PC-3 (cell line): Measurements from ENCODE around the gene MAG. TPM values are rescaled to one million over a fixed set of nuclear protein-coding genes. Genes with fewer than 3 reads are reported as not detected.

Experiments
- ATAC-seq: fragments of 200-7000 bp; cut with Tn5 transposase; 2 replicates; pipeline ENCODE4 v1.9.1; 2020; ENCODE audit warnings: mild to moderate bottlenecking, moderate library complexity
- BruUV-seq: library from RNA; stranded (reverse); fragments of 400-500 nt; replicated peaks from 2 replicates; lab custom pipeline; 2021; lab: Mats Ljungman, UMichigan
- CTCF ChIA-PET: fragments of 300-600 bp; sonication (Branson Sonifier 250); formaldehyde crosslinking; loops from one replicate; lab custom pipeline; 2022; ENCODE audit warnings: antibody characterized with exemption; lab: Charles Lee
- POLR2A ChIA-PET: fragments of 300-600 bp; sonication (Branson Sonifier 250); formaldehyde crosslinking; loops from one replicate; lab custom pipeline; 2022; ENCODE audit warnings: antibody characterized with exemption; ENCODE audit not compliant: unreplicated experiment; lab: Charles Lee
- DNase-seq: peaks from one replicate; pipeline ENCODE4 v3.0.0-alpha.2; 2015
- H2AFZ ChIP-seq: fragments of 300-600 bp; sonication (generic); 2 replicates; pipeline ENCODE4 v1.6.0; 2016; ENCODE audit warnings: antibody characterized with exemption, low read length
- H3F3A ChIP-seq: fragments of 300-600 bp; sonication (generic); one replicate; pipeline ENCODE4 v1.6.0; 2017; ENCODE audit warnings: antibody characterized with exemption, low read length, control low read depth, mild to moderate bottlenecking; ENCODE audit not compliant: unreplicated experiment
- H3K27ac ChIP-seq: fragments of 300-600 bp; sonication (generic); 2 replicates; pipeline ENCODE4 v1.5.1; 2016; ENCODE audit warnings: mild to moderate bottlenecking, low read length
- H3K27me3 ChIP-seq: fragments of 300-600 bp; sonication (generic); 2 replicates; pipeline ENCODE4 v1.6.1; 2016; ENCODE audit warnings: low read length, mixed read lengths
- H3K36me3 ChIP-seq: fragments of 300-600 bp; sonication (generic); 2 replicates; pipeline ENCODE4 v1.6.1; 2016; ENCODE audit warnings: low read depth, mixed run types, low read length, mixed read lengths
- H3K4me1 ChIP-seq: fragments of 300-600 bp; sonication (generic); 2 replicates; pipeline ENCODE4 v1.5.1; 2016; ENCODE audit warnings: low read length; ENCODE audit not compliant: insufficient read depth
- H3K4me2 ChIP-seq: fragments of 300-600 bp; sonication (generic); 2 replicates; pipeline ENCODE4 v1.6.0; 2016; ENCODE audit warnings: low read length
- H3K4me3 ChIP-seq: fragments of 300-600 bp; sonication (generic); 2 replicates; pipeline ENCODE4 v1.5.1; 2016; ENCODE audit warnings: mild to moderate bottlenecking, low read length, mixed read lengths
- H3K79me2 ChIP-seq: fragments of 300-600 bp; sonication (generic); 2 replicates; pipeline ENCODE4 v1.6.1; 2017; ENCODE audit warnings: low read length, mixed read lengths
- H3K9ac ChIP-seq: fragments of 300-600 bp; sonication (generic); 2 replicates; pipeline ENCODE4 v1.6.0; 2016; ENCODE audit warnings: mild to moderate bottlenecking, low read length
- H3K9me2 ChIP-seq: fragments of 300-600 bp; sonication (generic); replicated peaks from 2 replicates; pipeline ENCODE4 v1.6.1; 2016; ENCODE audit warnings: mixed run types, low read length, mixed read lengths
- H3K9me3 ChIP-seq: fragments of 300-600 bp; sonication (generic); 2 replicates; pipeline ENCODE4 v1.6.1; 2016; ENCODE audit warnings: low read length, mixed read lengths
- H4K20me1 ChIP-seq: fragments of 300-600 bp; sonication (generic); 2 replicates; pipeline ENCODE4 v1.6.1; 2016; ENCODE audit warnings: low read length, mixed read lengths
- EZH2 ChIP-seq: fragments of 300-600 bp; sonication (generic); IDR thresholded peaks from one replicate; pipeline ENCODE4 v1.6.1; 2017; ENCODE audit warnings: antibody characterized with exemption, mild to moderate bottlenecking, low read length; ENCODE audit not compliant: unreplicated experiment
- EZH2phosphoT487 ChIP-seq: fragments of 300-600 bp; sonication (generic); IDR thresholded peaks from 2 replicates; pipeline ENCODE4 v1.6.1; 2018; ENCODE audit warnings: mild to moderate bottlenecking, antibody characterized with exemption, low read length, borderline replicate concordance
- intact Hi-C: fragments of 100-400 bp; cut with micrococcal nuclease; formaldehyde crosslinking; loops from 2 replicates; pipeline ENCODE4 v1.9.0; 2023
- total RNA-seq: library from RNA; depleted of rRNA; stranded (reverse); fragments of >200 nt; gene quantifications from 2 replicates; pipeline ENCODE4 v1.2.3, GENCODE V29; 2014
- TF ChIP-seq, protein P1 (sequence below): fragments of 300-600 bp; sonication (generic); conservative IDR thresholded peaks from 2 replicates; pipeline ENCODE4 v1.5.1; 2017; ENCODE audit warnings: antibody characterized with exemption, low read depth, mild to moderate bottlenecking, low read length

MAG gene
- total RNA-seq, 1 experiment from 2014 or later: not detected

DNA sequence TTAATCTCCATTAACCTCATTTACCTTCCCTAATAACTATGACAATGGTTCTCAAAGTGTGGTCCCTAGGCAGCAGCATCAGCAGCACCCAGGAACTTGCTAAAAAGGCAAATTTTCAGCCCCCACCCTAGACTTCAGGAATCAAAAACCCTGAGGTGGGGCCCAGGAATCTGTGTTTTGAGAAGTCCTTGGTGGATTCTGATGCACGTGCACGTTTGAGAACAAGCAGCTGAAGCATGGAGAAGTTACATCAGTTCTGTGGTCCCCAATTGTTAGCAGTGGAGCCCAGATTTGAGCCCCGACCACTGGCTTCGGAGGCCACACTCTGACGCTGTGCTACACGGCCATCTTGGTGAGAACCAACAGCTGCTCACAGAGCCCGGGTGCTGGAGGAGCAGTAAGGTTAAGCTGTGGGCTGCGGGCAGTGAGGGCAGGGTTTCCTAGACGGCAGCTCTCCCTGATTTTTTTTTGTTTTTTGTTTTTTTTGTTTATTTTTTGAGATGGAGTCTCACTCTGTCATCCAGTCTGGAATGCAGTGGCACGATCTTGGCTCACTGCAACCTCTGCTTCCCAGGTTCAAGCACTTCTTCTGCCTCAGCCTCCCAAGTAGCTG, 23.0 kb downstream of the MAG start:
- ATAC-seq (no peak), DNase-seq (no peak)
- no peak overlapping the region for H3K9ac ChIP-seq
- no peak overlapping the region for H3K27ac ChIP-seq
- H3K27me3 ChIP-seq: no peaks in the 10 kb centered on the region
- no peaks in the 10 kb centered on the region for H4K20me1 ChIP-seq
- no peaks in the 10 kb centered on the region for H3F3A ChIP-seq
- H3K4me2 ChIP-seq: no peak overlapping the region
- peaks cover 13% of the 10 kb centered on the region for H3K4me1 ChIP-seq
- TF ChIP-seq, protein P1, sequence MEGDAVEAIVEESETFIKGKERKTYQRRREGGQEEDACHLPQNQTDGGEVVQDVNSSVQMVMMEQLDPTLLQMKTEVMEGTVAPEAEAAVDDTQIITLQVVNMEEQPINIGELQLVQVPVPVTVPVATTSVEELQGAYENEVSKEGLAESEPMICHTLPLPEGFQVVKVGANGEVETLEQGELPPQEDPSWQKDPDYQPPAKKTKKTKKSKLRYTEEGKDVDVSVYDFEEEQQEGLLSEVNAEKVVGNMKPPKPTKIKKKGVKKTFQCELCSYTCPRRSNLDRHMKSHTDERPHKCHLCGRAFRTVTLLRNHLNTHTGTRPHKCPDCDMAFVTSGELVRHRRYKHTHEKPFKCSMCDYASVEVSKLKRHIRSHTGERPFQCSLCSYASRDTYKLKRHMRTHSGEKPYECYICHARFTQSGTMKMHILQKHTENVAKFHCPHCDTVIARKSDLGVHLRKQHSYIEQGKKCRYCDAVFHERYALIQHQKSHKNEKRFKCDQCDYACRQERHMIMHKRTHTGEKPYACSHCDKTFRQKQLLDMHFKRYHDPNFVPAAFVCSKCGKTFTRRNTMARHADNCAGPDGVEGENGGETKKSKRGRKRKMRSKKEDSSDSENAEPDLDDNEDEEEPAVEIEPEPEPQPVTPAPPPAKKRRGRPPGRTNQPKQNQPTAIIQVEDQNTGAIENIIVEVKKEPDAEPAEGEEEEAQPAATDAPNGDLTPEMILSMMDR: no peak
- no peak for TF ChIP-seq EZH2phosphoT487
- TF ChIP-seq EZH2: no peak
- H3K36me3 ChIP-seq: no peaks in the 10 kb centered on the region
- no peaks in the 10 kb centered on the region for H3K79me2 ChIP-seq
- ChIA-PET POLR2A (no interaction called here), CTCF (no interaction called here)
- no peak overlapping the region for H2AFZ ChIP-seq
- BruUV-seq: no TSS peak
- H3K9me3 ChIP-seq: no peaks in the 10 kb centered on the region
- intact Hi-C loops: no loop called here
- H3K9me2 ChIP-seq: no peaks in the 10 kb centered on the region
- H3K4me3 ChIP-seq: no peak overlapping the region

DNA sequence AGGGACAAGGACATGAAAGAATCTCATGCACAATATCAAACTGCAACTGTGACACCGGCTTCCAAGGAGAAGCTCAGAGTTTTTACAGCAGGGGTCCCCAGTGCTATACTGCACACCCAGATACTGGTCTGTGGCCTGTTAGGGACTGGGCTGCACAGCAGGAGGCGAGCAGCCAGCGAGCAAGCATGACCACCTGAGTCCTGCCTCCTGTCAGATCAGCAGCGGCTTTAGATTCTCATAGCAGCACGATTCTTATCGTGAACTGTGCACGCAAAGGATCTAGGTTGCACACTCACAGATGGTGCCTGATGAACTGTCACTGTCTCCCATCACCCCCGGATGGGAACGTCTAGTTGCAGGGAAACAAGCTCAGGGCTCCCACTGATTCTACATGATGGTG, 23.9 kb downstream of the MAG start:
- Histone ChIP-seq H3K9me2 (no peaks in the 10 kb centered on the region), H3K4me2 (no peak overlapping the region), H3K9ac (no peak overlapping the region), H3K27me3 (no peaks in the 10 kb centered on the region), H4K20me1 (no peaks in the 10 kb centered on the region), H3K27ac (no peak overlapping the region), H3K9me3 (no peaks in the 10 kb centered on the region), H3K4me3 (no peak overlapping the region), H3K36me3 (no peaks in the 10 kb centered on the region), H2AFZ (no peak overlapping the region), H3K79me2 (no peaks in the 10 kb centered on the region), H3K4me1 (peaks cover 13% of the 10 kb centered on the region), H3F3A (no peaks in the 10 kb centered on the region)
- ChIA-PET POLR2A (no interaction called here), CTCF (interaction anchor here (0.5 kb wide), 1 partner anchor 21 kb away, joined by 4 read pairs; no protein-coding TSS in a partner anchor)
- no TSS peak for BruUV-seq
- TF ChIP-seq EZH2 (no peak), EZH2phosphoT487 (no peak)
- TF ChIP-seq, protein P1: no peak
- ATAC-seq (no peak), DNase-seq (no peak)
- intact Hi-C loops: no loop called here

DNA sequence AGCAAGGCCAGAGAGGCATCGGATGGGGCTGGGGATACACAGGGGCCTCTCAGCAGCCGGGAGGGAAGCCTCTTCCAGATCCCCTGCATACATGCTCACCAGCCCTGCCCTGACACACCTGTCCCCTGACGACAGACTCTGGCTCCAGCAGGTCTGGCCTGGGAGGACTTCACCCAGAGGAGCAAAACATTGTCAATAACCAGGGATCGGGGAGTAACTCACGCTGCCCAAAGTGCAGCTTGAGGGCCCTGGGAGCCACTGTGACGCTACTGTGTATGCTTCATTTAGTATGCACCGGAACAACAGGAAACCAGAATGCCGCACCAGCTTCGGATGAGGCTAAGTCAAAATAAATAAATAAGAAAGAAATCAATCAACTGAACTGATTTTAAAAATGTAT, 24.6 kb downstream of the MAG start:
- ChIA-PET CTCF (interaction anchor here (0.5 kb wide), 1 partner anchor 21 kb away, joined by 4 read pairs; no protein-coding TSS in a partner anchor), POLR2A (no interaction called here)
- Histone ChIP-seq H3K9ac (no peak overlapping the region), H2AFZ (no peak overlapping the region), H4K20me1 (no peaks in the 10 kb centered on the region), H3K4me1 (peaks cover 13% of the 10 kb centered on the region), H3K9me2 (no peaks in the 10 kb centered on the region), H3K27ac (no peak overlapping the region), H3F3A (no peaks in the 10 kb centered on the region), H3K36me3 (no peaks in the 10 kb centered on the region), H3K79me2 (no peaks in the 10 kb centered on the region), H3K4me3 (no peak overlapping the region), H3K27me3 (no peaks in the 10 kb centered on the region), H3K9me3 (no peaks in the 10 kb centered on the region), H3K4me2 (no peak overlapping the region)
- intact Hi-C loops: no loop called here
- no peak for ATAC-seq
- no peak for DNase-seq
- no TSS peak for BruUV-seq
- TF ChIP-seq EZH2phosphoT487 (no peak), EZH2 (no peak)
- TF ChIP-seq, protein P1: no peak
